NCI-H2227 treated with DMSO at 0.1 percent for 48 hours (cell line): ENCODE data around the gene BCL2L11.
A peak's percentile ranks its signal among the peaks of the same experiment; 100 is the strongest.
"Not testable (repeated sequence)": the region's sequence is repeated elsewhere in the genome, so short reads cannot be mapped to it uniquely, and the experiment has no call there.

Source experiments
- DNase-seq: peaks from one replicate; lab custom pipeline; 2025; lab: John Stamatoyannopoulos, UW

BCL2L11 gene, protein sequence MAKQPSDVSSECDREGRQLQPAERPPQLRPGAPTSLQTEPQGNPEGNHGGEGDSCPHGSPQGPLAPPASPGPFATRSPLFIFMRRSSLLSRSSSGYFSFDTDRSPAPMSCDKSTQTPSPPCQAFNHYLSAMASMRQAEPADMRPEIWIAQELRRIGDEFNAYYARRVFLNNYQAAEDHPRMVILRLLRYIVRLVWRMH

DNA sequence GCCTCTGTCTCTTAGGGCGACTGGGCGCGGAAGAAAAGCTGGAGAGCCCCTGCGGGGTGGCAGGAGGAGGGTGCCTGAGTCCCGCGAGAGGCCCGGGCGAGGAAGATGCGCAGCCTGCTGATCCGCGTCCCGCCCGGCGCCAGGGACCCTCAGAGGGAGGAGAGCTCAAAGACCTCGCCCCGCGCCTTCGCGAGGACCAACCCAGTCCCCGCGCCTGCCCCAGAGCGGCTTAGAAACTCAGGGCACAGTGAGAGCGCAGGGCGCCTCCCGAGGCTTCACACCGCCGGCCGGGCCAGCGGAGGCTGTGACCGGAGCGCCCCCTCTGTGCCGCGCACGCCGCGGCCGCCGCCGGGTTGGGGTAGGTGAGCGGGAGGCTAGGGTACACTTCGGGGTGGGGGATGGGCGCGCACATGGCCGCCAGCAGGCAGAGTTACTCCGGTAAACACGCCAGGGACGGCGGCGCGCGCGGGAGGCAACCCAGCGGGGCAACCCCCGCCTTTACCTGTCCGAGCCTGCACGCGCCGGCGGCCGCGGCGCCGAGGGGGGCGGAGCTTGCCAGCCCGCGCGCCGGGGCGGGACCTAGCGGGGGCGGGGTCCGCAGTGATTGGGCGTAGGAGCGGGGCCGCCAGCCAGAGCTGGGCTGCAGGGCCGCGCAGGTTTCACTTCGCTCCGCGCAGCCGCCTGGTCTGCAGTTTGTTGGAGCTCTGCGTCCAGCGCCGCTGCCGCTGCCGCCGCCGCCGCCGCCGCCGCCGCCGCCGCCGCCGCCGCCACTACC is at the start of gene BCL2L11:
Gene BCL2L11, plus strand, starts transcription at position 662 of the 775 bp plus-strand sequence. CDS start 2,832 bp downstream, outside the sequence.
- peak; percentile 89 for DNase-seq

DNA sequence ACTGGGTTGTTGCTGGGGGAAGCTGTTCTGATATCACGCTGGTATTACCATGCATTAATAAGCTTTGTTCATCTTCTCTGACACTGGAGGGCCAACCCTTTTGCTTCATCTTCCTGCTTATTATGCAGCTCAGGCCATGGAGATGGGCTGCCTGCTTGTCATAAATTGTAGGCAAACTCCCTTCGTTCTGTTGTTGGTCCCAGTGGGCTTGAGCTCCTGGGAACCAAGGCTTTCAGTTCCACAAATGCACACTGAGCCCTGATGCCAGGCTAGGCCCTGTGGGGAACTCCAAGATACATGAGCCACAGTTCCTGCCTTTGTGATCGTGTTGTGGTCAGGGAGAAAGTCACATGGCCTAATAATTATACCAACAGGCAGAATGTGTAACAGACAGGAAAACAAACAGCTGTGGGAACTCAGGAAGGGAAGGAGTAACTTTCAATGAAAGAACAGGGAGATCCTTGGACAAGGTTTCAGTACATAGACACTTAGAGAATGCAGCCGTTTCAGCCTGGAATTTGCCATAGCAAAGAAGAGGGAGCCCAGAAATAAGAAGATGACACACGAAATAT is 49.0 kb upstream of the BCL2L11 start:
- no peak for DNase-seq

DNA sequence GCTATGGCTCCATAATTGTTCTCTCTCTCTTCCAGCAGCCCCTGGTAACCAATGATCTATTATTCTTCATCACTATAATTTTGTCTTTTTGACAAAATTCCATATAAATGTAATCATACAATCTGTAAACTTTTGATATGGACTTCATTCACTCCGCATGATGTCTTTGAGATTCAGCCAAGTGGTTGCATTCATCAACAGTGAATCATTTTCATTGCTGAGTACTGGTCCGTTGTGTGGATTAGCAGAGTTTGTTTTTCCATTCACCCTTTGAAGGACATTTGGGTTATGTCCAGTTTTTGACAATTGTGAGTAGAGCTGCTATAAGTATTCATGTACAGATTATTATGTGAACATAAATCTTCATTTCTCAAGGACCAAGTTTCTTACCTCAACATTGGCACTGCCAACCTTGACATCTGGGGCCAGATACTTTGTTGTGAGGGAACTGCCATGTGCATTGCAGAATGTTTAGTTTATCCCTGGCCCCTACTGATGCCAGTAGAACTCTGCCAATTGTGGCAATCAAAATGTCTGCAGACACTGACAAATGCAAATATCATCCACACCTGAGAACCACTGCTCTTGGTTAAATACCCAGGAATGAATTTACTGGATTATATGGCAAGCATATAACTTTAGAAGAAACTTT is 48.4 kb upstream of the BCL2L11 start:
- DNase-seq: no peak

DNA sequence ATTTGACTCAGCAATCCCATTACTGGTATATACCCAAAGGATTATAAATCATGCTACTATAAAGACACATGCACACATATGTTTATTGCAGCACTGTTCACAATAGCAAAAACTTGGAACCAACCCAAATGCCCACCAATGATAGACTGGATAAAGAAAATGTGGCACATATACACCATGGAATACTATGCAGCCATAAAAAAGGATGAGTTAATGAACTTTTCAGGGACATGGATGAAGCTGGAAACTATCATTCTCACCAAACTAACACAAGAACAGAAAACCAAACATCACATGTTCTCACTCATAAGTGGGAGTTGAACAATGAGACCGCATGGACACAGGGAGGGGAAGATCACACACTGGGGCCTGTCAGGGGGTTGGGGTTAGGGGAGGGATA is 38.1 kb upstream of the BCL2L11 start:
- DNase-seq: not testable (repeated sequence)

DNA sequence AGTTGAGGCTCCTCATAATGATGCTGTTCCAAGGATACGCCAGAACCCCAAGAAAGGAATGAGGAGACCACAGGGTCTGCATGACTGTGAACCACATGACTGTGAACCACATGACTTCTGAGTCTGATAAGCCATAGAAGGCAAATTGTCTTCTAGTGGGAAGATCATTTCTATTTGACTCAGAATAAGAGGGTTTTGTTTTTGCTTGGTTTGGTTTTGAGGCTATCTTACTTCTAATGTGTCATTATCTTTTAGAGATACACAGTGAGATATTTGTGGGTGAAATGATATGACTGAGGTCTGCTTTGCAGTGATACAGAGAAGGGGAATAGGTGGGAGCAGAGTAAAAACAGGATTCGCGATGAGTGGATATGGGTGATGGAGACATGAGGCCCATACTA is 28.9 kb upstream of the BCL2L11 start:
- DNase-seq: no peak

DNA sequence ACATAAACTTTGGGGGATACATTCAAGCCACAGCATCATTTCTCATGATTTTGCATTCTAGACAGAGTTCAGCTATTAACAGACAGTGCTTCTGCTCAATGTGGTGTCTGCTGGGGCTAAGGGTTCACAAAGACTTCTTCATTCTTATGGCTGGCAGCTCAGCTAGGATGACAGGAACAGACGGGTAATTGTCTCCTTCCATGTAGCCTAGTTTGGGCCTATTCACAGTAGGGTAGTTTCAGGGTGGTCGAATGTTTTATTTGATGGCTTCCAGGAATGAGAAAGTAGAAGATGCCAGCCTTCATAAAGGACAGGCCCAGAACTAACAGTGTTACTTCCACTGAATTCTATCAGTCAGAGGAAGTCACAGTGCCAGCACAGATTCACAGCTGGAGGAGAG is 26.0 kb upstream of the BCL2L11 start:
- DNase-seq: no peak

DNA sequence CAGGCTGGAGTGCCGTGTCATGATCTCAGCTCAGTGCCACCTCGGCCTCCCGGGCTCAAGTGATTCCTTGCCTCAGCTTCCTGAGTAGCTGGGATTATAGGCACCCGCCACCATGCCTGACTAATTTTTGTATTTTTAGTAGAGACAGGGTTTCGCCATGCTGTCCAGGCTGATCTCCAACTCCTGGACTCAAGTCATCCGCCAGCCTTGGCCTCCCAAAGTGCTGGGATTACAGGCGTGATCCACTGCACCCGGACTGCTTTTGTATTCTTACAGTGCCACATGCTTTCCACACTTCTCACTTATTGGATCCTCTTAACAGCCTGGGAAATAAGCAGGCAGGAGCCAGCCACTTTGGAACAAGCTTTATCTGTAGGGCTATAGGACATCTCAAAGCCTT is 25.3 kb upstream of the BCL2L11 start:
- DNase-seq: no peak

DNA sequence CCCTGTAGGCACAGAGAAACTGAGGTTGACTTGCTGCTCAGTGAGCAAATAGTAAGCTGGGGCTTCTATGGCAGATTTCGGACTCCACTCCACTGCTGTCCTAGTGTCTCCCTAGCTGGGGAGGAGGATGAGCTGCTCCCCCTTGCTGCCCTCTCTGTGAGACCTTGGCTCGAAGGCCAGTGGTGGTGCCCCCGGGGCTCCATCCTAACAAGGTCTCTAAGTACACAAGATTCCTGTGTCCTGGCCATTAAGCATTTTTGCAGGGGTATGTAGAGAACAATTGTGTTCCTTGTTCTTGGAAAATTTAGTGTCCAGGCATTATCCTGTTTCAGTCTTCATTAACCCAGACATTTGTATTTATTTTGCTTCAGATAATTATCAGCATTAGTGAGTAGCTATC is 21.3 kb upstream of the BCL2L11 start:
- DNase-seq: no peak

DNA sequence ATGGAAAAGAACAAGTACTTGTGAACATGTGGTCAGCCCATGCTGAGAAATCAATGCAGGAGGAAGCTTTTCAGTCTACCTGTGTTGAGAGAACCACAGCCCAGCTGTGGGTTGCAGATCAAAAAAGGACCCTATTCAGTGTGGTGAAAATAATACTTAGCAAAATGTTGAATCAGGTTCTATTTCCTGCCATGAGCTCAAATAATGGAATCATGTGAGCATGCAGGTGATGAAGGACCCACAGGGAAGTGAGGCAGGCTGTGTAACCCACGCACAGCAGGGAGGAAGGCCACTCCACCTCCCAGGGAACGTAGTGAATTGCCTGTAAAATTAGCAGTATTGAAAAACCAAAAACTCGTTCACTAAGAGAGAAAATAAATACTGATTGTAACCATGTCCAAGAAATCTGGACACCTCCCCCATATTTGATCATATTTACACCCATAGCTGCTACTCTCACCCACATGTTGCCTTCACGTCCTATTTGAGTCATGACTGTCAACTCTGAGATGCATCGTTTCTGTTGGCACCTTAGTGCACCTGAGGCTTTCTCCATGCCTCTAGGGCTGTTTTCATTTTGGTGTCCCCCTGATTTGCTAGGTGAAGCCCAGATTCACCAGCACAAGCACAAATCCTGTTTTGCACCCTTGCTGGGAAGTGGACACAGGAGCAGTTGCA is 20.5 kb upstream of the BCL2L11 start:
- DNase-seq: no peak

DNA sequence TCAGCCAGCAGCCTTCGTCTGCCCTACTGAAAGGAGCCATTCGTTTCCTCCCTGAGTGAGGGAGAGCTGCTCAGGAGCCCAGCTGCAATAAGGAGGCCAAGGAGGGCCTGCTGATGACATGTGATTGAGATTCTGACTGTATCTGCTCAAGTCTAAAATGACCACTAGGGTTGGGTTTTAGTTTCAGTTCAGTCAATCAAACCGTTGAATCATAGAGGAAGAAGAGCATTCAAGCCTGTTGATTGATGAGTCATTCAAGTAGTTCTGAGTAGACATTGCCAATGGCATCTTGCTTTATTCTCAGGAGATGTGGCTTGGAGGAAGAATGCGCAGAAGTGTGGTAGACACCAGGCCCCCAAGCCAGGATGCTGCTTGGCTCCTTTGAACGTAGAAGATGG is 19.9 kb upstream of the BCL2L11 start:
- DNase-seq: no peak

DNA sequence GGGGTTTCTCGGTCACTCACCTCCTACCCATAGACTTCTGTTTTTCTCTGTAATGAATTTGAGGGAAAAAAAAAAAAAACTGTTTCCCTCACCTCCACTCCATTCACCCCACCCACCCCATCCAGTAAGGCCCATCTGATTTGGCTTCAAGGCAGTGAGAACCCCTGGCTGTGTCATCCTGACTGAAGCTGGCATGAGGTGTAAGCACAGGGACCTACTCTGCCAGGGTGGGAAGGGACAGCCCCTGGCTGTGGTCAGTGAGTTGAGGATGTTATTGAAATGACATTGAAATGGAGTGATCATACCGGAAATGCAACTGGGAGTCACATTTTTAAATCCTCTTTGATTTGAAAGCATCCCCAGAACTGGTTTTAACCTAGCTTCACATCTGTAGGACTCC is 19.1 kb upstream of the BCL2L11 start:
- DNase-seq: no peak

DNA sequence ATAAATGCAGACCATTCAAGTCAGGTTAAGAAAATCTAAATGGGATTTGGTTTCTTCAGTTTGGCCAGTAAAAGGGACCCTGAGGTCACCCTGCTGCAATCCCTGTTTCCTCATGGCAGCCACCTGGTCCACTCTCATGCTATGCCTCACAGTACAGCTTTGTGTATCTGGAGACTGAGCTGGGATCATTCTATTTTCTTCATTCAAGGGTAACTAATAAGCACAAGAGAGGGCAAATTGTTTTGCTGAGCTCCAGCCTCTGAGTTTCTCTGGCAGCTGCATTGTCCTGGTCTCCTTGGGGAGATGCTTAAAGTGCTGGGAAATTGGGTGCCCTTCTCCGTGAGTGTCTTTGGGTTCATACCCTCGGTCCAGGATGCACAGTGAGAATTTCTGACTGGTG is 18.5 kb upstream of the BCL2L11 start:
- no peak for DNase-seq

DNA sequence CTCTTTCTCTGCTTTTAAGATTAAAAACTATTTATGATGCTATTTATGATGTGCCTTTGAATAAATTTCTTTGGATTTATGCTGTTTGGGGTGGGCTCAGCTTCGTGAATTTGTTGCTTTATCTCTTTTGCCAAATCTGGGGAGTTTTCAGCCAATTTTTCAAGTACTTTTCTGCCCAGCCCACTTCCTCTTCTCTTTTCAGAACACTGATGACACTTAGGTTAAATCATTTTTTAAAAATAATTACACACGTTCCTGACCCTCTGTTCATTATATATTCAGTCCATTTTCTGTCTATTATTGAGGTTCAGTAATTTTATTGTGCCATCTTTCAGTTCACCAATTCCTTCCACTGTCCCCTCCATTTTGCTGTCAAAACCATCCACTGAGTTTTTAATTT is 14.8 kb upstream of the BCL2L11 start:
- DNase-seq: no peak

DNA sequence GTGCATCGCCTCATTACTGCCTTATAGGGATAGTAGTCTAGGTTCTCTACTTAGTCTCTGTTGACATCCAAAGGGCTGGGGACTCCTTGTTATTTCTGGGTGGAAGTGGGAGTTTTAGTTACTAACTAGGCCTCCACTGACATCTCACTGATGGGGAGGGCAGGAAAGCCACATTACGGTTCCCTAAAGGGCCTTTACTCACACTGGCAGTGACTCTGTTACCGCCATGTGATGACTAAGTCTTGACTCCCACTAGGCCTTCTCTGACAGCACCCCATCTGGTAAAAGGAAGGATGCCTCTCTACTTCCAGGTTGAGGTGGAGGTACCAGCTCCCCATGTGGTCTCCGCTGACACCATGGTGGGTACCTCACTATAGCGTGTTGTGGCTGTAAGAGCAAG is 14.0 kb upstream of the BCL2L11 start:
- DNase-seq: no peak

DNA sequence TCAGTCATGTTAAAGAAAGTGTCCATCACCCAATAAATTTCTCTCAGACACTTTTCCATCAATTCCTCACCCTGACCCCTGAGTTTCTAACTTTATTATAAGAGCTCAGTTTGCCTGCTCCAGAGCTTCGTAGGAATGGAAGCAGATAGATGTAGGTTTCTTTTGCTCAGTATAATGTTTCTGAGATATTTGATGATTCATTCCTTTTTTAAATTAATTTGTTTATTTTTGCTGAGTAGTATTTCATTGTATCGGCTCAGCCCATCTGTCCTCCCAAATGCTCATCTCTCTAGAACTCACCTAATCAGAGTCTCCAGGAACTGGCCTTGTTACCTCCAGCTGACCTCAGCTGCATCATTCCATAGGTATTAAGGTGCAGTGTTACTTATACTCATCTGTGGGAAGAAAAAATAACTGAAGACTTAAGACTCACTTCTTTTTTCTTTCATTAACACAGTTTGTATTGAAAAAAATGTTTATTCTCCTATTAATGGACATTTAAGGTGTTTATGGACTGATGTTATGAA is 11.9 kb upstream of the BCL2L11 start:
- no peak for DNase-seq

DNA sequence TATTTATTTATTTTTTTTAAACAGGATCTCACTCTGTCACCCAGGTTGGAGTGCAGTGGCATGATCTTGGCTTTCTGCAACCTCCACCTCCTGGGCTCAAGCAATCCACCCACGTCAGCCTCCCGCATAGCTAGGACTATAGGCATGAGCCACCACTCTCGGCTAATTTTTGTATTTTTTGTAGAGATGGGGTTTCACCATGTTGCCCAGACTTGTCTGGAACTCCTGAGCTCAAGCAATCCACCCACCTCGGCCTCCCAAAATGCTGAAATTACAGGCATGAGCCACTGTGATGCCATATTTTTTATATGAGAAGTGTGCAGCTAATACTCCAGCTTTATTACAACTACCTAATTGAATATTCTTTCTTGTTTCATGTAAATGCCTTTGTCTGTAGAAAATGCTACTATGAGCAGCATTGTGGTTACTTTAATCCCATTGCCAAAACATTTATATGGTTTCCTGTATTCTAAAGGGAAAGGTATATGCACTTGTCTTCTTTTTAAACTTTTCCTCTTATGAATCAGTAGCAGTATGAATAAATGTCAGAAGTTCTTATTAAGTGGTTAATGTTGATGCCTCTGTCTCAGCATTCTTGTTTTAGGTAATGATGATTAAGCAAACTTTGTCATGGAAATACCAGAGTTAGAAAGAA is 9.5 kb upstream of the BCL2L11 start:
- no peak for DNase-seq

DNA sequence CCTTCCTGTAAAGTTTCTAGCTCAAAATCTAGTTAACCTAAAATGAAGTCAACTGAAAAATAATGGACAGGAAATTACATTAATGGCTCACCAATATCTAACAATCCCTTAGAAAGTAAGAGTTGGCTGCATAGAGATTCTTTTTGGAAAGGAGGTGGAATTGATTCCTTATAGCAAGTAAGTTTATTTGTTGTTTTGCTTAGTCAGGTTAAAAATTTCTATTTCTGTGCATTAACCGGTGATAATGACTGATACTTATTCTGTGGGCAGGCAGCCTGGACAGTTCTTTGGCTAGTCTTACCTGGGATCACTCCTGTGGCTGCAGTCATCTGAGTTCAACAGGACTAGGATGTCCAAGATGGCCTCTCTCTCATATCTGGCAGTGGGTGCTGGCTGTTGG is 6.9 kb upstream of the BCL2L11 start:
- no peak for DNase-seq

DNA sequence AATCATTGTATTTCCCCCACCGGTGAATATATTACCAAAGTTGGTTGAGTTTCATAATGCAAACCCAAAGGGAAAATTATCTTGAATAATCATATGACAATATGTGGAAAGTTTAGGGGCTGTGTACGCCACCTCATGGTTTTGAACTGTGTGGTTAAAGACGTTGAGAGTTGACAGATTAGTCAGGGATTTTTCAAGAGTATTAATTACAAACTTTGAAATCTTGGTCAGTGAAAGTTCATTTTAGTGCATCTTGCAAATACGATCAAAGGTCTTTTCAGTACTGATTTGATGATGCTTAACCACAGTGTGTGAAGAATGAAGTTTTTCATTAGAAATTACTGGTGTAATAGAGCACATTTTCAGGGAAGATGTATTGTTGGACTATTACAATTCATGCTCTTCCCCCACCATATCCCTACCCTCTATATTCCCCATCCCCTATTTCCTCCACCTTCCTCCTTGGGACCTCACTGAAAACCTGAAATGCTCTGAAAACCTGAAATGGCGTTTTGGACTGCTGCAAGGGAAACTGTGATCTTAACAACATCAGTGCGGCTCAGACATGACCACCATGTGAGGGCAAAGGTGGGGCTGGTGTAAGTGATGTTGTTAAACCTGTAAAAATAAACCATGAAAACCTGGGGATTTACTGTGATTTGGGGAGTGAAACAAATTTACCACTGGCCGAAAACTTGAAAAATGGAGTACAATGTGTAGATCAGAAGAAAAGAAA is 4.5 kb upstream of the BCL2L11 start:
- no peak for DNase-seq

DNA sequence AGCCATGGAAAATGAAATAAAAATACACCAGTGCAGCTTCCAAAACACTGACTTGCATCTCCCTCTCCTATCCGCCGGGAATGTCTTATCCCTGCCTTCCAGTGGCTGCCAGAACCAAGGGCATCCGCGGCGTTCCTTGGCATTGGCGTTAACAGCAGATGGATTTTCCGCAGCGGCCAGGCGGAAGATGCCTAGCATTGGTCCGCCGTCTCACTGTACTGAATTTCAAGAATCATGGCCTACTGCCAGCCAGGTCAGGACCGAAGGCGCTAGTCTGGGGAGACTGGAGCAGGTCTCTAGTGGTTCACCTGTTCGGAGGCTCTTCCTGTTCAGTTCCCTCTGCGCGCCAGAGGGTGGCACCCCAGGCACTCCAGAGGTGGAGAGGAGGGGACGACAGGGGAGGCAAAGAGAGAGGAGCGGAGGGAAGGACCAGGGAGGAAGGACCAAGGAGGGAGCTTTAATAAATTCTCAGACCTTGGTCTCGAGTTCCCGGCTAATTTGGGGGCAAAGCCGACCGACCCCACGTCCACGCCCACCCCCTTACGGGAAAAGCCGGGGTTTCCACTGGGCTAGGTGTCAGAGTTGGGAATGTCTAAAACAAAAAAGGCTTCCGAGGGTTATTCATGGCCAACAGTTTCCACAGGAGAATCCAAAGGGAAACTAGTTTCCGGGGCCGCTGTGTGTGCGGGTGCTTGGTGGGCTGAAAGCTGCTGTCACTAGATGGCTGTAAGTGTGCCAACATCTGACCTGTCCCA is 3.7 kb upstream of the BCL2L11 start:
- DNase-seq: peak; percentile 77
